ENCODE data around the gene TRIP10.
A peak's percentile ranks its signal among the peaks of the same experiment; 100 is the strongest.

DNA sequence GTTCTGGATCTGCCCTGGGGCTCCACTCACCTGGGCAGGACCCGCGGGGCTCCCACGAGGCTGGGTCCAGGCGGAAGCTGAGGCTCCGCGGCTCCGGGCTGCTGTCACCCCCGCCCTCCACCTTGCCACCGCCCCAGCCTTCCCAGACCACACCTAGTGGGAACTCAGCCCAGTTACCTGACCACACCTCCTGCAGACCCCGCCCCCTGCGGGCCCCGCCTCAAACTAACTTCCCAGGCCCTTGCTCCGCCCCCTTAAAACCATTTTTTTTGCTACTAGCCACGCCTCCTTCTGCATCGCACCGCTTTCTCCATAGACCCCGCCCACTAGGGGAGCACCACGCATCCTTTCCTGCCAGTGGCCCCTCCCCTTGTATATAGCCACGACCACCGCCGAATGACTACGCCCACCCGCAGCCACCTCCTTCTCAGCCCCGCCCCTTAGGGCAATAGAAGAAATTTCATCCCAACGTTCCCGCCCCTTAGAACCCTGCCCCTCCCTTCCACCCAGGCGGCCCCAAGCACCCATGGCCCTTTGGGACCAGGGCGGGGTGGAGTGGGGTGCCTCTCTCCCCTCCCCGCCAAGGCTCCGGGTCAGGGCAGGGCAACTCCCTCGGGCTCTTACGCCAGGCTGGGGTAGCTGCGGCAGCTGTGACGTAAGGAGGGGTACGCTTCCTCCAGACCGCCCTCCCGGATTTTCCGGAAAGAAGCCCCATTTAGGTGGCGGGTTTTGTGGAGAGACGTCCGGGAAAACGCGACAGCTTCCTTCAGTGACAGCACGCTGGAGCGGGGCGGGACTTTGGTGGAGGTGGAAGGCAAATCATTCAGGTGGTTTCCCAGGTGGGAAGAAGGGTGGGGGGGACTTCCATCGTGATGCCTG is 28.1 kb downstream of the TRIP10 start, which contains the start of gene SH2D3A:
- TF ChIP-seq PKNOX1 (IDR thresholded peaks at IDR 0.05) (no peak), FOXM1 (IDR thresholded peaks at IDR 0.05; ENCODE audit: borderline replicate concordance) (no peak), HDGF (IDR thresholded peaks at IDR 0.05; ENCODE audit: borderline replicate concordance) (no peak), BHLHE40 (IDR thresholded peaks at IDR 0.05; ENCODE audit: borderline replicate concordance) (no peak), ARNT (IDR thresholded peaks at IDR 0.05) (no peak), FOXA1 (IDR thresholded peaks at IDR 0.05) (no peak), NFRKB (IDR thresholded peaks at IDR 0.05) (no peak), FOXK2 (IDR thresholded peaks at IDR 0.05) (no peak), L3MBTL2 (conservative IDR thresholded peaks at IDR 0.05) (no peak), LEF1 (IDR thresholded peaks at IDR 0.05; ENCODE audit: borderline replicate concordance) (no peak), SP1 (IDR thresholded peaks at IDR 0.05) (peak; percentile 59; the same call in 1 of the 2 replicates), ELF4 (IDR thresholded peaks at IDR 0.05) (no peak), SUZ12 (IDR thresholded peaks at IDR 0.05) (no peak)
